NCI-H2196 (cell line): ENCODE data around the gene FAM20C.
"Not testable (repeated sequence)": the region's sequence is repeated elsewhere in the genome, so short reads cannot be mapped to it uniquely, and the experiment has no call there.

Experiments used
- DNase-seq: peaks from one replicate; lab custom pipeline; 2025; ENCODE audit not compliant: unreplicated experiment; lab: John Stamatoyannopoulos, UW

Gene FAM20C

DNA sequence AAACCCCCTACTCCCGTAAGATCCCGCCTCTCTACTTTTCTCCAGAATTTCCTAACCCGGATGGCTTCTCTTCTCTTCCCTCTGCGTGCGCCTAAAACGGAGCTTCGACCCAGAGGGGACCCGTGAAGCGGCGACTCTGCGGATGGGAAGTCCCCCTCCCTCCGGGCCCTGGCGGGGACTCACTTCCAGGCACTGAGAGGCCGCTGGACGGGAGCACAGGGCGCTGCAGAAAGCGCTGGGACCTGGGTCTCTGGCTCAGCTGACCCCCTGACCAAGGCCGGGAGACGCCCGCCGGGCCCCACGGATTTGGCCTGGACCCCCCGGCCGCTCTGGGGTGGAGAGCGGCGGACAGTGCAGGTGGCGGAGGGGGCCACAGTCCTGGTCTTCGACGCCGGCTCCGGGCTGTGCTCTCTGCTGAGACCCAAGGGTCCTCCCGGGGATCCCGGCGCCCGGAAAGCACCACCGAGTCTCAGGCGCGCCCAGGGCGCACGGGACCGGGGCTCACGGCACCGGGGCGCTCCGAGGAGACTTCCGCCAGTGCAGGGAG lies 96.9 kb downstream of the FAM20C start:
- no peak for DNase-seq

DNA sequence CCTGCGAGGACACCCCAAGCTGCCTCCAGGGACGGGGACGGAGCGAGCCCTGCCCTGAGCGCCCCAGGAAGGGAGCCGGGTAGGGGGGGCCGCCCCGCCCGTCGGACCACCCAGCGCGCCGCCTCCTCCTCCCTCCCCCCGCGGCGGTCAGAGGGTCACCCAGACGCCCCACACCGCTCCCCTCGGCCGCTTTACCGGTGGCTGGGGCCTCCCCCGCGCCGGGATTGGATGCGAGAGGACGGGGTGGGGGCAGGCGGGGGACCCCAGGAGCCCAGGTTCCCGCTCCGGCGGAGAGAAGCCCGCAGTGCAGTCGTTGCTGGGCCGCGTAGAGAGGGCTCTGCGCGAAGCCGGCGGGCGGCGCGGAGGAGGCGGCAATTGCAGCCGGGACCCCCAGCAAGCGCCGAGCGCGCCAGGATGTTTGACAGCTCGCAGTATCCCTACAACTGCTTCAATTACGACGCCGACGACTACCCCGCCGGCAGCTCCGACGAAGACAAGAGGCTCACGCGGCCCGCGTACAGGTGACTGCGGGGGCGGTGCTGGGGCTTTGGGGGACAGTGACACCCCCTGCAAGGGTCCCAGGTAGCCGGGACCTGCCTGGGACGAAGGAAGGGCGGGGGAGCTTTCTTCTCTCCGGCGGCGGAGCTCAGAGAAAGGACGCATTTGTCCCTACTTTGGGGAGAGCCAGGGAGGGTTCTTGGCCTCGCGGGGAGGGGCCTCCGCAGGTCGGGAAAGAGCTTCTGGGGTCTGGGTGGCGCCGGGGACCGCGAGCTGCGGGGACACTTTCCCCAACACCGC lies 97.6 kb downstream of the FAM20C start, which contains the start of gene FOXL3:
Gene FOXL3 (plus strand): TSS at position 415 of the 798 bp plus-strand sequence. CDS start 0 bp downstream, at position 415.
- DNase-seq, result no peak

GRCh38 chr7:290554-291372 lies 98.4 kb downstream of the FAM20C start:
- DNase-seq, result no peak

DNA sequence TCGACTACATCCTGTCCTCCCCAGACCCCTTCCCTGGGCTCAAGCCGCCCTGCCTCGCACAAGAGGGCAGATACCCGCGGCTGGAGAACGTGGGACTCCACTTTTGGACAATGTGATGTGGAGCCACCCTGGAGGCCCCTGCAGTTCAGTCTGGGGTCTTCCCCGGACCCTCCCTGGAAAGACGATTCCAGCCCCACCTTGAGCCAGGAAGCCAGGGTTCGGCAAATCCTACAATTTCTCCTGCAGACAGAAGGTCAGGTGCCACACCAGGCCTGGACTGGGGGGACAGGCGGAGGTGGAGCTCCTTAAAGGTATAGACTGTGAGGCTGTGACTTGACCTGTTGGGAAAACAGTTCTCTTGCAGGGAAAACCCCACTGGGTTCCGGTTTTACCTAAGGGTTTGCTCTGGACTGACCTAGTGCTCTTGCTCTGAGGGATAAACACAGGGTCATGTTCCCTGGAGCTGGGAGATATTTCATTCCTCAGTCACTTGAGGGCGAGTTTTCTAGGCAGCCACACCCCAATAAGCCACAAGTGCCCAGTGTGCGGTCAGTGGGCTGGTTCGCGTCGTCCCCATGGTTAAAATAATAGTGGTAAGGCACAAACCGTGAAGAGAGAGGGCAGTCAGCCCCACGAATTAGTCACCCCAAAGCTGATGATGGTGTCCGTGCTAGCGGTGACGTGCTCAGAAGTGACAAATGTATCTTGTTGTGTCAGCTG lies 99.2 kb downstream of the FAM20C start:
- DNase-seq, result no peak

DNA sequence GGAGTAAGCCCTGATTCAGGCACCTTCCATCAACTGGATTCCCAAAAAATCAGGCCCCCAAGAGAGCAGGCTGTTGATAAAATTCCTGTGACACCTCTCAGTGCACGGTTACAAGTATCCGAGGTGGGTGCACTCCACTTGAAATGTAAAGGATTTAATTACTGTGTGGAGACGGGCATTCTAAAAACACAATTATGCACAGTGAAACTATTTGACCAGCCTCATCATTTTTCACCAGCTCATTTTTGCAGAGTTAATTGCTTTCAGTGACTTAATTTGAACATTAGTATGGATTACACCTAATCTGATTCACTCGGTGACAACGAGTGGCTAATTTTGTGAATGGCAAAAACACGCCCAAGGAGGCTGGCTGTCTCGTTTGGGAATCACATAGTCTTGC lies 99.9 kb downstream of the FAM20C start:
- DNase-seq, result no peak

DNA sequence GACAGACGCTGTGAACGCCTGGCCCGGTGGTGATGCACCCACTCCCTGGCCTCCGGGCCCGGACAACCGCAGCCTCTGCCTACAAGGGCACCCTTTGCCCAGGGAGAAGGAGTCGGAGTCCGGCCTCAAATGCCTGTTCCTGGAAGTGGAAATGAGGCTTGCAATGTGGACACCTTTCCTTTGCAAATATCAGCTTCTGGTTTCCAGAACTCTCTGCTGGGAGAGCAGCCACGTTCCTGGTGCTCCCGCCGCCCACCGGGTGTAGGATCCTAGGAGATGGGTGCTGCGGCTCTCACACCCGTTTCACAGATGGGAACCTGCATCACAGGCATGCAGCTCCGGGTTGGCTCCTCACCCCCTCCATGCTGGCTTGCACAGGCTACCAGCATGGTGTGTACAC lies 100.5 kb downstream of the FAM20C start:
- DNase-seq, result no peak

GRCh38 chr7:293681-294439 lies 101.5 kb downstream of the FAM20C start:
- no peak for DNase-seq

DNA sequence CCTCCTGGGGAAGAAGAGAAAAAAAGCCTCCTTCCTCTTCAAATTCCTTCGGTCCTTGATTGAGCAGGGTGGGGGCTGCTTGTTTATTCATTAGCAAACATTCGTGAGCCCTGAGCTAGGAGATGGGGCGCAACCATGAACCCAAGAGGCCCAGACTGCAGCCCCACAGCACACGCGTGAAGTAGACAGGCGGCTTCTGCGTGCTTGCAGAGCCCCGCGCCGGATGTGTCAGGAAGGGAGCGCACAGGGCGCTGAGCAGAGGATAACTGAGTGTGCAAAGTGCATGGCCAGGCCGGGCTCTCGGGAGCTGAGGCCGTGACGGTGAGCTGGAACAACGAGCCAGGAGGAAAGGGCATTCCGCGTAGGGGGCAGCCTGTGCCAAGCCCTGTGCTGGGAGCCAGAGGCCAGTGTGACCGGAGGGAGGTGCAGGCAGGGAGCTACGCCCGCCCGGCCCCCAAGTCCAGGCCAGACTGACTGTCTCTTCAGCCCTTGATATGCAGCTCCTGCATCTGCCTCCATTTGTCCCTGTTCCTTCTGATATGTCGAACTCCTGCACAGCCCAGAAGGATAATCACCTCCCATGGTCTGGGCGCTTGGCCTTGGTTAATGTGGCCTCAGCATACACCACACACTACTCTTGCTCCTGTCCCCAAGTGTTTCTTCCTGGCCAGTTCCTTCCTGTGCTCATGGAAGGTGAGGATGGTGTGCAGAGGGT lies 102.2 kb downstream of the FAM20C start:
- DNase-seq, result no peak

GRCh38 chr7:295155-296154 lies 103.1 kb downstream of the FAM20C start:
- no peak for DNase-seq

- DNase-seq, result no peak
Measured at GRCh38 chr7:296373-296945, 104.1 kb downstream of the FAM20C start.

- not testable (repeated sequence) for DNase-seq
Measured at GRCh38 chr7:297141-297540, 104.8 kb downstream of the FAM20C start.

DNA sequence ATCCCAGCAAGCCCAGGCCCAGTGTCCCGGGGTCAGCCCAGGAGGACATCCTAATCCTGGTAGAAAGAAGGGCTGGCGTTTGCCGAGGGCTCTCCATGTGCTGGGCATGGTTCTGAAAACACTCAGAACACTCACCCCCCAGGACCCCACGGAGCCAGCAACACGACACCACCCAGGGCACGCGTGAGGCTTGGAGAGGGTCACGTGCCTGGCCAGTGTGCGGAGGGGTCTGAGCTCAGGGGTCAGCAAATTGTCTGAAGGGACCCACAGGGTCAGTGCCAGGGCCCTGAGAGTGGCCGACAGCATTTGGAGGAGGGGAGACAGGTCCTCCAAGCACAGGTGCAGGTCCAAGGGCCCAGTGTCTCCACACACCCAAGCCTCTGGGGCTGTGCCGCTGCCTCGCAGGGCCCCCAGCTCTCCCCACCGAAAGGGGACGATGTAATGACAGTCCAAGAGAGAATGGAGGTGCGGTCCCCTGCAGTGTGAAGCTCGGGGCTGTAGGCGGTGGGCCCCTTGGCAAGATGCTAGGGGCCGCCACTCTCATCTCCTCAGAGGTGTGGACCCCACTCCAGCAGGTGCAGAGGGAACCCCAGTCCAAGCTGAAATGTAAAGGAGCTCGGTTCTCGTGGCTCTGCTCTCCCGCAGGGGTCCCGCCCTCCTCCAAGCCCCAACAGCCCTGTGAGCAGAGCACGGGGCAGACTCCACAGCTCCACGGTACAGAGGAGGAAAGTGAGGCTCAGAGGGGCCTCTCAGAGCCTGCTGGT lies 105.4 kb downstream of the FAM20C start:
- no peak for DNase-seq

GRCh38 chr7:298375-298702 lies 106.0 kb downstream of the FAM20C start:
- DNase-seq, result no peak

DNA sequence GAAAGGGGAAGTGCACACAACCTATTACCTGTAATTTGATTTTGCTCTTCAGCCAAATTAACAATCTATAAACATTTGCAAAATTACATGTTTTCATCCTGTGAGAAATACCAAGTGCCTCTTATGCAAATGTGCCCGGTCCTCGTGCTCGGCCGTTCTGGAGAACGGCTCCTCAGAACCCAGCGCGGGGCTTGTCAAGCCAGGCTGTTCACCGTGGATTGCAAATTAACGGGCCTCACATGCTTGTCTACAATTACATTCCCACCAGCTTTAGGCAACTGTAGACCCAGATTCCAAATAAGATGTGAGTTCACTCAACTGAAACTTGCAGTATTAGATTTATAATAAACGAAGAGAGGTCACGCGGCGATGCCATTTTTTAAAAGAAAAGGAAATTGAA lies 106.4 kb downstream of the FAM20C start:
- no peak for DNase-seq

- no peak for DNase-seq
Measured at GRCh38 chr7:299169-299568, 106.8 kb downstream of the FAM20C start.

DNA sequence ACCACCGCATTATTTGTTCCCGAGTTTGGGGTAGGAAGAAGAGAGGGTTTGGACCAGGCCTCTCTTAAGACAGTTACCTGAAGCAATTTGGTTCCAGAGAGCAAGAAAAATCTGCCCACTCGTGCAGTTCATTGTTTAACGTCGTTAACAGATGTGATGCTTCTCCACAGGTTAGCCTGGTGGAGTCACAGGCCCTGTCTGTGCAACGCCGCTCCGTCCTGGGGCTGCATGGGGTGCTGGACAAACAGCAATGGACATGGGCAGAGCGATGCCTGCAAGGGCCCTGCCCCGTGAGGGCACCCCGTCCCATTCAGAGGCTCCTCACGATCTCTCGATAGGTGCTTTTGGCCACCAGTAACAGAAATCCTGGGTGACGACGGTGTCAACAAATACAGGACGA lies 107.3 kb downstream of the FAM20C start:
- no peak for DNase-seq

- DNase-seq, result no peak
Measured at GRCh38 chr7:300048-300447, 107.7 kb downstream of the FAM20C start.
